Measurements from ENCODE around the gene UVSSA.

The UVSSA gene

DNA sequence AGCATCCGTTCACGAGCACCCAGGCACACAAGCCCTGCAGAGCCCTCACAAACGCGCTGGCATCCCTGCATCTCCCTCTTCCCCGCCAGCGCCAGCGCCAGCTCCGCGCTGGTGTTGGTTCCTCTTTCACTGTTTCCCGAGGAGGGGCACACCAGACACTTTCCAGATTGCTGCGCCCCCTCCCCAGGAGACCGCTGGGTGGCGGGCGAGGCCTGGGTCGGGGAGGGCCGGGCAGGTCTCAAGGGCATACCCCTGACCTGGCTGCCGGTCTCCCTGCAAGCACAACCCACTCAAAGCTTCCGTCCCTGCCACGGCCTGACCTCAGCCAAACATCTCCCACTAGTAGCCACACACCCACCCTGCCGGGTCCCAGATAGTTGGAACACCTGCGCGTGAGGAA, 61.4 kb downstream of the UVSSA start:
- Histone ChIP-seq H3K9me3 (ENCODE audit: control insufficient read depth, insufficient read depth, low read length) (no peaks in the 10 kb centered on the region), H3K36me3 (ENCODE audit: insufficient read depth, low read length) (no peaks in the 10 kb centered on the region), H3K4me1 (ENCODE audit: insufficient read depth, low read length) (no peaks in the 10 kb centered on the region), H3K9ac (ENCODE audit: low read depth, low read length) (no peak overlapping the region)

DNA sequence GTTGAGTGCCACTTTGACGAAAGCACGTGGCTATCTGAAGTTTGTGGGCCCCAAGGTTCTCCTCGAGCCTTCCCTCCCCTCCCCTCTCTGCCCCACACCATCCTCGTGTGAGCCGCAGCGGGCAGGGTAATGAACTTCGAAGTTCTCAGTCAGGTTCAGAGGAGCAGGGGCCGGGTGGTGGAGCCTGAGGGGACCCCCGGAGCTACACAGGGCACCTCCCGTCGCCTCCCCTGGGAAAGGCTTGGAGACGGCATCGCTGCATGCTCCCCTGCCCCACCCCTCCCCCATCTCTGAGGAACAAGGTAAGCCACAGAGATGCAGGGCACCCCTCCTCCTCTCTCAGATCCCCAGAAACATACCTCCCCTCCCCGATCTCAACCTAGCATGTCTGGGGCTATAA, 62.1 kb downstream of the UVSSA start:
- Histone ChIP-seq H3K9ac (ENCODE audit: low read depth, low read length) (no peak overlapping the region), H3K4me1 (ENCODE audit: insufficient read depth, low read length) (no peaks in the 10 kb centered on the region), H3K36me3 (ENCODE audit: insufficient read depth, low read length) (no peaks in the 10 kb centered on the region), H3K9me3 (ENCODE audit: control insufficient read depth, insufficient read depth, low read length) (no peaks in the 10 kb centered on the region)

DNA sequence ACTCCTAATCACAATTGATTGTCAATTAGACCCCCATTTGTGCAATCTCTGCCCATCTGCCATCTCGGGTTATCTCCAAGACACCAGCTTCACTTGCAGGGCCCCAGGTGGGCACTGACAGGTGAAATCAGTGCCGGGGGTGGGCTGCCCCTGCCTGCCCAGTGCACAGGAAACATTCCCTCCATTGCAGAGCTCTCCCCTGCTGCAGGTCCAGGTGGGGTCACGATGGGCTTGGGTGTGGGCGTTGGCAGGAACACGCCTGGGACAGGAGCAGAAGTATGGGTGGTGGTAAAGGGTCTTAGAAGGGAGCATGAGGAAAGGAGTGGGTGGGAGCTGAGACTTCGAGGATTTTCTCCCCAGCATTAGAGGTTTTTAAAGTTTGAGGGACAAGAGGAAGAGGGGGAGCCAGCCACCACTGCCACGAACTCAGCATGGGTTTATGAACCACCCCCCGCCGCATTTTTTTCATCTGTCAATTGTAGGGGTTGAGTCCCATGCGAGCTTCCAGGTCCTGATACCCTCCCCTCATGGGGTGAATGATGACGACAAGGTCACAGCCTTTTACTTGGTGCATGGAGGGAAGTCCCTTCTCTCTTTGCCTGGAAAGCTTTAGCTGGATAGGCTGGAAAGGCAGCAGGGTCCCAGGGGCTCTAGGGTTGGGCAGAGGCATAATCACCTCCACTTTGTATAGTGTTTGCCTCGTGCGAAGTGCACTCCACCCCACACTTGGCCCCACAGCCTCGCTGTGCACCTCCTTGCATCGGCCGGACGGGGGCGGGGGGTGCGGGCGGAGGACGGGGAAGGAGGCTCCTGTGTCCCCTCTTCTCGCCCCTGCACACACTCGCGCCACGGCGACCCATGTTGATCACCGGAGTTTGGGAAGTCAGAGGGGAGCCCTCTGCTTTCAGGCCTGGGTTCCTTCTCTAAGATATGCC, 62.8 kb downstream of the UVSSA start:
- no peaks in the 10 kb centered on the region for H3K9me3 ChIP-seq (ENCODE audit: control insufficient read depth, insufficient read depth, low read length)
- H3K4me1 ChIP-seq (ENCODE audit: insufficient read depth, low read length): no peaks in the 10 kb centered on the region
- H3K36me3 ChIP-seq (ENCODE audit: insufficient read depth, low read length): no peaks in the 10 kb centered on the region
- no peak overlapping the region for H3K9ac ChIP-seq (ENCODE audit: low read depth, low read length)

DNA sequence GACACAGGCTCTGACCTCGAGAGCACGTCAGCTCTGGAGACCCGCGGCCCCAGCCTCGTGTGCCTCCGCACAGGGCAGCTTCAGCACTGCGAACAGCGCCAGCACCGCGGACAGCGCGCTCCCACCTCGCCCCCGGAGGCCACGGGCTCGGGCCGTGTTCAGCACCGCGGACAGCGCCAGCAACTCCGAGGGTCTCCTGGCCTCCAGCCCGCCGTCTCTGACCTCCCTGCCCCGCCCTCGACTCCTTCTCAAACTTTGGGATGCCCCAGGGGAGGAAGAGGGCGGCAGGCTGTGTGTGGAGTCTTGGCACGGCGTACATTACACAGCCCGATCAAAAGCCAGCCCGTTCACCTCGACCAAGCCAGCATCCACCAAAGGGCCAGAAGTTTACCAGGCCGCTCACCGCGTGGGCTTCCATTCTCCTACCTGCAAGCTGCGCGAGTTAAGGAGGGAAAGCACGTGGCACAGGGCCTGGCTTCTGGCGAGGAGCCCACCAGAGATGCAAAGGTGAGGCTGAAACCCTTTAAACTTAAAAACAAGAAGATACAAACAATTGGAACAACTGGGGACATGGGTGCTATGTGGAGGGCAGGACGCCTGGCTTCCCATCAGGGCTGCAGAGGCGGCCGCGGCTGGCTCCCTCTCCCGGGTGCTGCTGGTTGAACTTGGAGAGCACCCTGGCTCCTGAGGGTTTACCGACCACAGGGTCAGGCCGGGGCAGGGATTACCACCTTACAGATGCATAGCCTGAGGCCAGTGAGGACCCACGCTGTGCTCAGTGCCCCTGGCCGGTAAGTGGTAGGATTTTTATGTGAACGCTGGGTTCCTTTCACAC, 63.7 kb downstream of the UVSSA start:
- H3K9me3 ChIP-seq (ENCODE audit: control insufficient read depth, insufficient read depth, low read length): no peaks in the 10 kb centered on the region
- no peaks in the 10 kb centered on the region for H3K4me1 ChIP-seq (ENCODE audit: insufficient read depth, low read length)
- no peaks in the 10 kb centered on the region for H3K36me3 ChIP-seq (ENCODE audit: insufficient read depth, low read length)
- H3K9ac ChIP-seq (ENCODE audit: low read depth, low read length): no peak overlapping the region

DNA sequence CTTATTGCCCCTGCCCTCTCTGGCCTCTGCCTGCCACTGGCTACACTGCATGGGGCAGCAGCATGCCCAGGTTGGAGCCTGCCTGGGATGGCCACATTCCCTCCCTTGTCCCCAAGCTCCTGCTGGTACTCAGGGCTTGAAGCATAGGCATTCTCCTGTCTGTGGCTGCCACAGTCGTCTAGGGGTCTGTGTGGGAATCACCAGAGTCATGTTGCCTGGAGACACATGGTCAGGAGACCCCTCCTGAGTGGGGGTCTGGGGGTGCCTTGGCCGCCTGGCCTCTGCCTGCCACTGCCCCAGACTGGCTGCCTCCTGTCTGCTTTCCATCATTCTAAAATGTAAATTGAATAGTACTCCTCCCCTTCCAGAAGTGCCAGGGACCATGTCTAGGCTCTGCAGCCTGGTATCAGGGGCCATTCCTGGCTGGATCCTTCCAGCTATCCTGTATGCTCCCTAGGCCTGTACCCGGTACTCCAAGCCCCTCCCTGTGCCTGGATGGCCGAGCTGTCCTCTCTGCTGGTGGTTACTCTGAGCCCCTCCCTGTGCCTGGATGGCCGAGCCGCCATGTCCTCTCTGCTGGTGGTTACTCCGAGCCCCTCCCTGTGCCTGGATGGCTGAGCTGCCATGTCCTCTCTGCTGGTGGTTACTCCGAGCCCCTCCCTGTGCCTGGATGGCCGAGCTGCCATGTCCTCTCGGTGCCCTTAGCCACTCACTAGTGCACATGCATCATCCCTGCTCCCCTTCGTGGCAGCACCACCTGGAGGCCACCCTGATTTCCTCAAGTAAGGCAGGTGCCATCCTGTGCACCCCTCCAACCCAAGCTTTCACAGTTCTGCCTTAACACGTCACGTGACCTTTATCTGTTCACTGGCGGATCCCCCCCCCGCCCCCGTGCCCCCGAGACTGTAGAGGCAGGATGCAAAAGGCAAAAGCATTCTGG, 64.7 kb downstream of the UVSSA start:
- no peaks in the 10 kb centered on the region for H3K9me3 ChIP-seq (ENCODE audit: control insufficient read depth, insufficient read depth, low read length)
- H3K4me1 ChIP-seq (ENCODE audit: insufficient read depth, low read length): no peaks in the 10 kb centered on the region
- no peak overlapping the region for H3K9ac ChIP-seq (ENCODE audit: low read depth, low read length)
- no peaks in the 10 kb centered on the region for H3K36me3 ChIP-seq (ENCODE audit: insufficient read depth, low read length)

DNA sequence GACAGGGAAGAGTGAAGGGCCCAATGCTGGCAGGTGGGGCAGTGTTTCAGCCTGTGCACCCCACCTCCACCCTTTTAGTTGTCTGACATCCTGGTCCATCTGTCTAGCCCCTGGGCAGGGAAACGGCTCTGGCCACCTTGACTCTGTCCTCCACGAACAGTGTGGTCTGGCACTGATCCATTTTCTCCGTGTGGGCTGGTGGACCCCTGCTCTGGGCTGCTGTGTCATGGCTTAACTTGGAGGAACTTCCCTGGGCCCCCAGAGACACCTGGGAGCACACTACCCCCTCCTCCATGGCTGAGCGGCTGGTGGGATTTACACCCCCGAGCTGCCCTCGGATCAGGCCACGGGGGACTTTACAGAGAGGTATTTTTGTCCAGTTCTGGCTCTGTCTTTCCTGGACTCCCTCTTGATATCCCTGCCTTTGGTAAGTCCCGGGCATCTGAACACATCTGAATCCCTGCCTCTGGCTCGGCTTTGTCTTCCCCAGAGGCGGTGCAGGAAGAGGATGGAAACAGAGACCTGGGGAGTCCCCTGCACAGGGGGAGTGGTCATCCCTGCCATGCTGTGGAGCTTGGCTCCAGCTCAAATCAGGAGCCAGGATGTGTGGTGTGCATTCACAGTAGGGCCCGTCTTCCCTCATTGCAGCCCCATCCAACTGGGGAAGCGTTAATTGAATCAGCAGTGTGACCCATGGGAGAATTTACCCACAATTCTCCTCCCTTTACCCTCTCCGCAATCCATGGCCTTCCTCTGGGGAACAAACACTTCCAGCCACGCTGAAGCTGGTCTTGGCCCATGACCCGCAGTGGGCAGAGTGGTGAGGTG, 65.6 kb downstream of the UVSSA start:
- H3K9me3 ChIP-seq (ENCODE audit: control insufficient read depth, insufficient read depth, low read length): no peaks in the 10 kb centered on the region
- no peaks in the 10 kb centered on the region for H3K4me1 ChIP-seq (ENCODE audit: insufficient read depth, low read length)

DNA sequence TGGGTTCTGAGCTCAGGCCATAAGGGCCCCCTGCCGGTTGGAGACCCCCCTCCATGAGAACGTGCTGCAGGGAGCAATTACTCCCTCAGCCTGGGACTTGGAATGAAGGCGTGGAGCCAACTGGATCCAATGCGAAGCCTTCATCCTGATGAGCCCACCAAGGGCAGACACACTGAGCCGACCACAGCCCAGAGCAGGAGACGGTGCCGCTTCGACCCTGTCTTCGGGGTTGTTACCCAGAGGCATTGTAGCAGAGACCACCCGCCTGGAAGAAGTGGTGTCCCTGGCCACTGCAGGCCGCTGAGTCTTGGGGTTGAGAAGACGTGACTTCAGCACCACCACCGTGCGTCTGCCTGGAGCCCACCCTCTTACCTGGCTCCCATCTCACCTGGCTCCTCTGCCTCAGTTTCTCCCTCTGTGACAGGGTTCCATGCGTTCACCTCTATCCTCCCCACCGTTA, 66.2 kb downstream of the UVSSA start:
- Histone ChIP-seq H3K36me3 (ENCODE audit: insufficient read depth, low read length) (no peaks in the 10 kb centered on the region), H3K9ac (ENCODE audit: low read depth, low read length) (no peak overlapping the region), H3K9me3 (ENCODE audit: control insufficient read depth, insufficient read depth, low read length) (no peaks in the 10 kb centered on the region), H3K4me1 (ENCODE audit: insufficient read depth, low read length) (no peaks in the 10 kb centered on the region)

More for the DNA sequence above, 65.6 kb downstream of the UVSSA start:
- Histone ChIP-seq H3K36me3 (ENCODE audit: insufficient read depth, low read length) (no peaks in the 10 kb centered on the region), H3K9ac (ENCODE audit: low read depth, low read length) (no peak overlapping the region)

DNA sequence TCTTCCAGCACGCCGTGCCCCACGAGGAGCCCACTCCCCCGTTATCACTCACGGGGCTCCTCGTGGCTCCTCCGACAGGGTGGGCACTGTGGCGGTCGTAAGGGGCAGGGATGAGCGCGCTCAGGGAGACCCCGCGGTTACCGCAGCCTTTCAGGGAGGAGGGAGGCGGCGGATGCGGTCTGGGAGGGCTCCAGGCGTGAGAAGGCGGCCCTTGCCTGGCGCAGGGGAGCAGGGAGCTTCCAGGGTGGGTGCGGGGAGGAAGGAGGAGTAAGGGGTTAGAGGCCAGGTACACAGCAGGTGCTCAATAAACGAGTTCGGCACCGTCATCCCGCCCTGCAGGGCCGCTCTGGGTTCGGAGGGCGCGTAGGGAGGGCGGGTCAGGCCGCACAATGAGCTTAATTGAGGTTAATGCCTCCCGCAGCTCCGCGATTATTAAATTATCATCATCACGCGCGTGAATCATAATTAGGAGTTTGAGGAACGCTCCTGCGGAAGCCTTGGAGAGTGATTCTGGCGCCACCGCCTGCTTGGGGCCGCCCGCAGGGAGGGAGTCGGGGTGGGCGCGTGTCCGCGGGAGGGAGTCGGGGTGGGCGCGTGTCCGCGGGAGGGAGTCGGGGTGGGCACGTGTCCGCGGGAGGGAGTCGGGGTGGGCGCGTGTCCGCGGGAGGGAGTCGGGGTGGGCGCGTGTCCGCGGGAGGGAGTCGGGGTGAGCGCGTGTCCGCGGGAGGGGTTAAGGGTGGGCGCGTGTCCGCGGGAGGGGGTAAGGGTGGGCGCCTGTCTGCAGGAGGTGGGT, 66.9 kb downstream of the UVSSA start:
- Histone ChIP-seq H3K36me3 (ENCODE audit: insufficient read depth, low read length) (no peaks in the 10 kb centered on the region), H3K9ac (ENCODE audit: low read depth, low read length) (no peak overlapping the region; the same call in 1 of the 2 replicates), H3K4me1 (ENCODE audit: insufficient read depth, low read length) (no peaks in the 10 kb centered on the region), H3K9me3 (ENCODE audit: control insufficient read depth, insufficient read depth, low read length) (no peaks in the 10 kb centered on the region)

DNA sequence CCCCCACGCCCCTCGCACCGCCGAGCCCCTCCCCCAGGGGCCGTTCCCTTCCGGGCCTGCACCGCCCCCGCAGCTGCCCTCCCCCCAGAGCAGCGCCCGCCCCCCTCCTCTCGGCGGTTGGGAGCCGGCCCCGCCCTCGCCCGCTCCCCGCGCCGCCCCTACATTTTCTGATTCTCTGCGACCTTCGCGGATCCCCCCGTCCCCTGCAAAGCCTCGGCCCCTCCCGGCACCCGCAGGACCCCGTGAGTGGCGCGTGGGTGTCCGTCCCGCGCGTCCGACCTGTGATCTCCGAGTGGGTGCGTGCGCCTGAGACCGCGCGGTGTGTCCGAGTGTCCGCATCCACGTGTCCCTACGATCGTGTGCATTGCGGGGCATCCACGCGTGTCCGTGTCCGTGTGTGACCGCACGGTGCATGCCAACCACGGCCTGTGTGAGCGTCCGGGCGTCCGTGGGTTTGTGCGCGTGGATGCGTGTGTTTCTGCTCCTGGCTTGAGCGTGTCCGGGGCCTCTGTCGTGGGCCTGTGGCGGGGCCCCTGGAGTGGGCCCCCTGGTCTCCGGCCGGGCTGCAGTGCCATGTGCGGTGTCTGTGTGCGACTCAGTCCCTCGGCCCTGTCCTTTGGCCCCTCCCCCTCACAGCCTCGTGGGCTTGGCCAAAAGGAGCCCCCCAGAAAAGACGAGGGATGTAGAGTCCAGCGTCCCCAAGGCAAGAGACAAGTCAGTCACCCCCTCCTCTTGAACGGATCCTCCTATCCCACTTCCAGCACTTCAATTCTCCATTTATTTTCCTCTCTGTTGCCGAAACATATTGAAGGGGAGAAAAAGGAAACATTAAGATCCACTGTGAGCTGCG, 68.0 kb downstream of the UVSSA start:
- no peaks in the 10 kb centered on the region for H3K36me3 ChIP-seq (ENCODE audit: insufficient read depth, low read length)
- H3K4me1 ChIP-seq (ENCODE audit: insufficient read depth, low read length): no peaks in the 10 kb centered on the region
- H3K9me3 ChIP-seq (ENCODE audit: control insufficient read depth, insufficient read depth, low read length): no peaks in the 10 kb centered on the region
- no peak overlapping the region for H3K9ac ChIP-seq (ENCODE audit: low read depth, low read length)

DNA sequence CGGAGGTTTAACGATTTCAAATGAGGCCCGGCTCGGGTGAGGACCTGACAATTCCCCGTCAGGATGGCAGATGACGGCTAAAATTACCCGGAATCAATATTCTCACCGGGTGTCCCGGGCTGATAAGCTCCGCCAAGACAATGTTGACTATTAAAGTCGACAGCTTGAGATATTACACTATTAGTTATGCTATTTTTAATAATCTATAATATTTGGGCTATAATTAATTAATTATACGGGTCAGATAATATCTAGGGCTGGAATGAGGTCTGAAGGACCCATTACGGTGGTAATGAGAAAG, 68.6 kb downstream of the UVSSA start:
- H3K9ac ChIP-seq (ENCODE audit: low read depth, low read length): no peak overlapping the region
- no peaks in the 10 kb centered on the region for H3K4me1 ChIP-seq (ENCODE audit: insufficient read depth, low read length)
- H3K36me3 ChIP-seq (ENCODE audit: insufficient read depth, low read length): no peaks in the 10 kb centered on the region
- no peaks in the 10 kb centered on the region for H3K9me3 ChIP-seq (ENCODE audit: control insufficient read depth, insufficient read depth, low read length)

DNA sequence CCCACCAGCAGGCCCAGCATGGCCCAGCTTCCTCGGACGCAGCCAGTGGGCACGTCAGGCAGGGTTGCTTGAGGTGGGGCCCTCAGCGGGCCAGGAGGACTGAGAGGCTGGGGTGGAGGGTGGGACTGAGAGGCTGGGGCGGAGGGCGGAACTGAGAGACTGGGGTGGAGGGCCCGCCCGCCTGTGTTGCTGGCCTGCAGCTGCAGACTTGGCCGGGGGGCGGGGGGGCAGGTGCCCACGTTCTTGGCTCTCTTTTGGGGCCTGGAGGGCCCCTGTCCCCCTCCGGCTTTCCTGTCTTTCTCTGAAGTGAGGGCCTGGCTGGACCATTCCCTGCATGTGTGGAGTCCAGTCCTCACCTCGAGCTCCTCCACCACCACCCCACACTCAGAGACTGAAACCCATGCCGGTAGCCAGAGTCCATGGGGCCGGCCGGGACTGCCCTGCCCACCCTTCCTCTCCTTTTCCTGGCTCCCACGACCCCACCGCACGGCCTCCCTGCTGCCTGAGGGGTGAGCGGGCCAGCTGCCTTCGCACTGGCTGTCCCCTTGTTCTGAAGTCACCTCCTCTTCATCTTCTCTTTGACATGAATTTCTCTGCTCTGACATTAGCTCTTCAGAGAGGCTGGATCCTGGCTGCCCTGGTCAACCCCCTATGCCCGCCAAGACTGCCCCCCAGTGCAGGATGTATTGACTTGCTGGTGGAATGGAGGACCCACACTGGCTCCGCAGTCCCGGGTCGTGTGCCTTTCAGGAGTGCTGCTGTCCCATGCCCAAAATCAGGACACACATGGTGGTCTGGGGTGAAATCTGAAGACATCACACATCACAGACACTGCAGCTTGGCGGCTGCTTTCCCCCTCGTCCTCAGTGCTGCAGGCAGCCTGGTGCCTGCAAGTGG, 69.3 kb downstream of the UVSSA start:
- Histone ChIP-seq H3K9me3 (ENCODE audit: control insufficient read depth, insufficient read depth, low read length) (no peaks in the 10 kb centered on the region), H3K36me3 (ENCODE audit: insufficient read depth, low read length) (no peaks in the 10 kb centered on the region), H3K4me1 (ENCODE audit: insufficient read depth, low read length) (no peaks in the 10 kb centered on the region), H3K9ac (ENCODE audit: low read depth, low read length) (no peak overlapping the region)

DNA sequence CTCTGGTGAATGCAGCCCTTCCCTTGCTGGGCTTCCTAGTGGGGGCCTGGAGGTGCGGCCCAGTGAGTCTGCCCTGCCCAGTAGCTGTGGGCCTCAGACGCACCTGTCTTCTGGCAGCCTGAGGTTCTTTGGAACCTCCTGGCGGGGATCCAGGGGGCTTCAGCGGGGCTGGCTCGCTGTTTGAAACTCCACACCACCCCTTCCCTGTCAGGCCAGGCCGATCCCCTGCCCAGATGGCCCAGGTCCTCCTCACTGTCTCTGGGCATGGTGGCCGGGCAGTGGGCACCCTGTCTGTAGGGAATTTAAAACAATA, 69.9 kb downstream of the UVSSA start:
- H3K36me3 ChIP-seq (ENCODE audit: insufficient read depth, low read length): no peaks in the 10 kb centered on the region
- no peak overlapping the region for H3K9ac ChIP-seq (ENCODE audit: low read depth, low read length)
- no peaks in the 10 kb centered on the region for H3K9me3 ChIP-seq (ENCODE audit: control insufficient read depth, insufficient read depth, low read length)
- no peaks in the 10 kb centered on the region for H3K4me1 ChIP-seq (ENCODE audit: insufficient read depth, low read length)
